Mucosa of stomach (tissue), 1 donor: ENCODE data around the gene POLR2L.
A peak's percentile ranks its signal among the peaks of the same experiment; 100 is the strongest.

Source experiments
- H3K27me3 ChIP-seq: one replicate; pipeline ENCODE4 v1.7.0; 2013; ENCODE audit warnings: mild to moderate bottlenecking, low read length; ENCODE audit not compliant: control insufficient read depth, insufficient read depth
- H3K36me3 ChIP-seq: one replicate; pipeline ENCODE4 v1.7.0; 2013; ENCODE audit warnings: low read length; ENCODE audit not compliant: control insufficient read depth, insufficient read depth
- H3K4me1 ChIP-seq: one replicate; pipeline ENCODE4 v1.7.0; 2013; ENCODE audit warnings: mild to moderate bottlenecking, low read length; ENCODE audit not compliant: control insufficient read depth, insufficient read depth
- H3K4me3 ChIP-seq: one replicate; pipeline ENCODE4 v1.7.0; 2013; ENCODE audit warnings: low read length
- H3K9ac ChIP-seq: one replicate; pipeline ENCODE4 v1.7.0; 2013; ENCODE audit warnings: mild to moderate bottlenecking, low read length, moderate library complexity
- H3K9me3 ChIP-seq: one replicate; pipeline ENCODE4 v1.7.0; 2013; ENCODE audit warnings: mild to moderate bottlenecking, low read length, moderate library complexity; ENCODE audit not compliant: control insufficient read depth
- donor health status: Pancreatic carcinoma.

The POLR2L gene

GRCh38 chr11:842370-843002 lies at the start of gene POLR2L, which contains the start of gene TSPAN4:
Gene POLR2L (minus strand): TSS chr11:842529. CDS start chr11:842508, 21 bp downstream.
Gene TSPAN4 (plus strand): TSS chr11:842852. CDS start chr11:850305, 7,453 bp downstream.
- Histone ChIP-seq H3K9me3 (no peaks in the 10 kb centered on the region), H3K36me3 (peaks cover 24% of the 10 kb centered on the region), H3K27me3 (peaks cover 10% of the 10 kb centered on the region), H3K4me1 (peaks cover 60% of the 10 kb centered on the region), H3K9ac (peak within 1 kb of the TSS; percentile 84), H3K4me3 (peak within 1 kb of the TSS; percentile 92)

- Histone ChIP-seq H3K4me3 (no peak overlapping the region), H3K9me3 (no peaks in the 10 kb centered on the region), H3K4me1 (no peaks in the 10 kb centered on the region), H3K9ac (no peak overlapping the region), H3K27me3 (no peaks in the 10 kb centered on the region), H3K36me3 (no peaks in the 10 kb centered on the region)
Observed at GRCh38 chr11:890794-891540, 48.6 kb upstream of the POLR2L start.

GRCh38 chr11:889687-890475 lies 47.6 kb upstream of the POLR2L start:
- Histone ChIP-seq H3K36me3 (no peaks in the 10 kb centered on the region), H3K4me1 (no peaks in the 10 kb centered on the region), H3K9me3 (no peaks in the 10 kb centered on the region), H3K4me3 (no peak overlapping the region), H3K27me3 (no peaks in the 10 kb centered on the region), H3K9ac (no peak overlapping the region)

- no peaks in the 10 kb centered on the region for H3K9me3 ChIP-seq
- H3K9ac ChIP-seq = no peak overlapping the region
- no peak overlapping the region for H3K4me3 ChIP-seq
- no peaks in the 10 kb centered on the region for H3K27me3 ChIP-seq
- no peaks in the 10 kb centered on the region for H3K4me1 ChIP-seq
- H3K36me3 ChIP-seq = no peaks in the 10 kb centered on the region
Observed at GRCh38 chr11:889257-889656, 46.9 kb upstream of the POLR2L start.

GRCh38 chr11:888310-889212 lies 46.2 kb upstream of the POLR2L start:
- H3K4me1 ChIP-seq = no peaks in the 10 kb centered on the region
- no peaks in the 10 kb centered on the region for H3K9me3 ChIP-seq
- no peak overlapping the region for H3K9ac ChIP-seq
- no peaks in the 10 kb centered on the region for H3K27me3 ChIP-seq
- no peak overlapping the region for H3K4me3 ChIP-seq
- H3K36me3 ChIP-seq = no peaks in the 10 kb centered on the region

GRCh38 chr11:887589-887988 lies 45.3 kb upstream of the POLR2L start:
- H3K36me3 ChIP-seq = no peaks in the 10 kb centered on the region
- H3K4me3 ChIP-seq = no peak overlapping the region
- H3K27me3 ChIP-seq = no peaks in the 10 kb centered on the region

GRCh38 chr11:886568-886967 lies 44.2 kb upstream of the POLR2L start:
- H3K4me3 ChIP-seq = no peak overlapping the region
- no peaks in the 10 kb centered on the region for H3K36me3 ChIP-seq
- no peaks in the 10 kb centered on the region for H3K4me1 ChIP-seq
- no peaks in the 10 kb centered on the region for H3K27me3 ChIP-seq
- no peak overlapping the region for H3K9ac ChIP-seq
- H3K9me3 ChIP-seq = no peaks in the 10 kb centered on the region

More at GRCh38 chr11:887589-887988, 45.3 kb upstream of the POLR2L start:
- no peaks in the 10 kb centered on the region for H3K9me3 ChIP-seq
- no peak overlapping the region for H3K9ac ChIP-seq
- no peaks in the 10 kb centered on the region for H3K4me1 ChIP-seq

- Histone ChIP-seq H3K27me3 (no peaks in the 10 kb centered on the region), H3K9ac (no peak overlapping the region), H3K9me3 (no peaks in the 10 kb centered on the region), H3K4me1 (no peaks in the 10 kb centered on the region), H3K36me3 (no peaks in the 10 kb centered on the region), H3K4me3 (no peak overlapping the region)
Observed at GRCh38 chr11:884578-885070, 42.3 kb upstream of the POLR2L start.

- no peaks in the 10 kb centered on the region for H3K4me1 ChIP-seq
- no peak overlapping the region for H3K9ac ChIP-seq
- H3K36me3 ChIP-seq = no peaks in the 10 kb centered on the region
- no peaks in the 10 kb centered on the region for H3K27me3 ChIP-seq
- no peaks in the 10 kb centered on the region for H3K9me3 ChIP-seq
- no peak overlapping the region for H3K4me3 ChIP-seq
Observed at GRCh38 chr11:883527-883926, 41.2 kb upstream of the POLR2L start.

GRCh38 chr11:882596-882995 lies 40.3 kb upstream of the POLR2L start:
- Histone ChIP-seq H3K27me3 (no peaks in the 10 kb centered on the region), H3K36me3 (no peaks in the 10 kb centered on the region), H3K4me1 (no peaks in the 10 kb centered on the region), H3K4me3 (no peak overlapping the region), H3K9ac (no peak overlapping the region), H3K9me3 (no peaks in the 10 kb centered on the region)

- H3K36me3 ChIP-seq = no peaks in the 10 kb centered on the region
- H3K4me1 ChIP-seq = no peaks in the 10 kb centered on the region
- H3K27me3 ChIP-seq = no peaks in the 10 kb centered on the region
- no peak overlapping the region for H3K4me3 ChIP-seq
- no peaks in the 10 kb centered on the region for H3K9me3 ChIP-seq
- H3K9ac ChIP-seq = no peak overlapping the region
Observed at GRCh38 chr11:880447-880846, 38.1 kb upstream of the POLR2L start.
